ENCODE data around the gene TIFAB.

The TIFAB gene

DNA sequence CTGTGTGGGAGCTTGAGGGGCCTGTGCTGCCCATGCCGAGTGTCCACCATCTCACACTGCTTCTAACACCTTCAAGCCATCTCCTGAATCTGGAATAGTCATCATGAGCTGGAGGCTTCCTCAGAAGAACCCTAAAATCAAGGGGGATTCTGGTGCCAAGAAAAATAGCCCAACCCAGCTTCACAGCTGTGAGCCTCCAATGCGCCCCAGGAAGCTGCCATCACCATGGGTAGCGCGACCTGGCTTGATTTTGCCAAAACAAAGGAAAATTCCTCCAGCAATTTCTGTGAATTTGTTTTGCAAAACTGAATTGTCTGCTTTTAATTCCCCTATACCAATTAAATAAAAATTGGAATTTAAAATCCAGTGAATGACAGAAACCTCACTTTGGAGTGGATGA is 6.2 kb upstream of the TIFAB start:
- TF ChIP-seq CTCF (IDR thresholded peaks at IDR 0.05; ENCODE audit: borderline replicate concordance, insufficient read depth, low read depth, low read length): no peak
- no peak overlapping the region for H3K4me3 ChIP-seq (ENCODE audit: low read depth, low read length)

- H3K4me3 ChIP-seq (ENCODE audit: low read depth, low read length): no peak overlapping the region
These were observed 5.4 kb upstream of the TIFAB start for GRCh38 chr5:135457424-135458071.

DNA sequence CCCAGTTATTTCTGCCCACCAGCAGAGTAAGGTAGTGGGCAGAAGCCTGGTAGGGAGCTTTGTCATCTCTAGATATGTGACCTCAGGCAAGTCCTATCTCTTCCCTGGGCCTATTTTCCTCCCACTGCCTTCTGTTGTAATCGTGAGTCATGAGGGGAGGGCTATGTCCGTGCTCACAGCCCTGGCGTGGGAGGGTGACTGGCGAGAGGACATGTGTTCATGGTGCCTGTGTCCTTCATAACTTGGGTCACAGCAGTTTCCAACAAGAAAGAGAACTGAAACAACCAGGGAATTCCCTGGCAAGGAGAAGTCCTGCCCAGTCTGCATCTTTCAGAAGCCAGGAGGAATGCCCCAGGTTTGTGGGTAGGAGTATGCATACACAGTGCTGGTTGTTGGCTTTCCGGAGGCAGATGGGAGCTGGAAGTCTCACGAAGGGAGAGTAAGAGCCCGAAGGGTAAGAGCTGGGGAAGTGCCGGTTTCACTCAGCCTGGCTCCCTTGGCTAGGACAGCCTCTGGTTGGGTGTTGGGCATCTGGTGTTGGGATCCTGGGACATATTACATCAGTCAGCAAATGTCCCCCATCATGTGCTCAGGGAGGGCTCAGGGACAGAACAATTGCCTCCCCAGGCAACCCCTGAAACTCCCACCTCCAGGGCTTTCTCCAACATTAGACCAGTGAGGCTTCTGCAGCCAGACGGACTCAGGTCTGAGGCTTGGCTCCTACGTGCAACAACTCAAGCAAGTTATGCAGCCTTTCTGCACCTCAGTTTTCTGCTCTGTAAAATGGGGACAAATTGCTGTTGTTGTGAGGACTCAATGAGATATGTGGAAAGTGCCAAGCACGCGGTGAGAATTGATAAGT is 4.3 kb upstream of the TIFAB start:
- no peak overlapping the region for H3K4me3 ChIP-seq (ENCODE audit: low read depth, low read length)
- no peak for TF ChIP-seq CTCF (IDR thresholded peaks at IDR 0.05; ENCODE audit: borderline replicate concordance, insufficient read depth, low read depth, low read length)

More at GRCh38 chr5:135457424-135458071, 5.4 kb upstream of the TIFAB start:
- TF ChIP-seq CTCF (IDR thresholded peaks at IDR 0.05; ENCODE audit: borderline replicate concordance, insufficient read depth, low read depth, low read length): peak; percentile 93

DNA sequence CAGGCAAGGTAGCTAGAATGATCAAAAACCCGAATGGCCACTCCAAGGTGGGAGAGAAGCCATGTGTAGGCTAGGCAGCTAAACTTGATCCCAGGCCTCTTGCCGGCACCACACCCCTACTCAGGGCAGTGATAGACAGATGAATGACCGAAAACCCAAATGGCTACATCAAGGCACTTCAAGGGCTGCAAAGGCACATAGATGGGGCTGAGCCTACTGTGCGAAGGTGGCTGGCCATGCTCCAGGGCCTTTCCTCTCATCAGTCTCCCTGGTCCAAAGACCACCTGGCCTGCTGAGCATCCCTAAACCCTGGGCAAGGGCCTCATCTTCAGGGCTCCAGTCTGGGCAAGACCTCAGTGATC is 3.7 kb upstream of the TIFAB start:
- no peak for TF ChIP-seq CTCF (IDR thresholded peaks at IDR 0.05; ENCODE audit: borderline replicate concordance, insufficient read depth, low read depth, low read length)
- no peak overlapping the region for H3K4me3 ChIP-seq (ENCODE audit: low read depth, low read length)

DNA sequence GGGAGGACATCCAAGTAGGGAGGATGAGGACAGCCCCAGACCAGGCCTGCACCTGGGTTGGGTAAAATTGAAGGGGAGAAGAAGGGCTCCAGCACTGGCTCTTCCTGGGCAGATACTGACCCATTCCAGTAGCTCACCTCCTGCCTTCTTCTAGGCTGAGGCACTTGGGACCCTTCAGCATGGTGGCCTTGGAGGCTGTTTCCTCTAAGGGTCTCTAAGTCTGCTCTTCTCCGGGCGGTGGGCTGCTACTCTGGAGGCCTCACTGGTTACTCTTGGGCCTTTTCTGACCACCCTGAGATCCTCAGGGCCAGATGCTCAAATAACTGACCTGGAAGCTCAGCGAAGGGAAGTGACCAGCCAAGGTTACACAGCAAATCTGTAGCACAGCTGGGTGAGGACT is 2.8 kb upstream of the TIFAB start:
- H3K4me3 ChIP-seq (ENCODE audit: low read depth, low read length): no peak overlapping the region
- no peak for TF ChIP-seq CTCF (IDR thresholded peaks at IDR 0.05; ENCODE audit: borderline replicate concordance, insufficient read depth, low read depth, low read length)

DNA sequence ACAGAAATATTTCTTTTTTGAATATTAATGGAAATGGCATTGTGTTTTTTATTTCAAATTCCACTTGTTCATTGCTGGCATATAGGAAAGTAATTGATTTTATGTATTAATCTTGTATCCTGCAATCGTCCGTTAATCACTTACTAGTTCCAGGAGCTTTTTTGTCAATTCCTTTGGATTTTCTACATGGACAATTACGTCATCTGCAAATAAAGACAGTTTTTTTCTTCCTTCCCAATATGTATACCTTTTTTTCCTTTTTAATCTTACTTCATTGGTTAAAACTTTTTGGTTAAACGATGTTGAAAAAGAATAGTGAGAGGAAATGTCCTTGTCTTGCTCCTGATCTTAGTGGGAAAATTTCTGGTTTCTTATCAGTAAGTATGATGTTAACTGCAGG is 1.5 kb upstream of the TIFAB start:
- no peak for TF ChIP-seq CTCF (IDR thresholded peaks at IDR 0.05; ENCODE audit: borderline replicate concordance, insufficient read depth, low read depth, low read length)
- no peak overlapping the region for H3K4me3 ChIP-seq (ENCODE audit: low read depth, low read length)
